ENCODE measurements around the gene TMEM63C.

Gene TMEM63C

DNA sequence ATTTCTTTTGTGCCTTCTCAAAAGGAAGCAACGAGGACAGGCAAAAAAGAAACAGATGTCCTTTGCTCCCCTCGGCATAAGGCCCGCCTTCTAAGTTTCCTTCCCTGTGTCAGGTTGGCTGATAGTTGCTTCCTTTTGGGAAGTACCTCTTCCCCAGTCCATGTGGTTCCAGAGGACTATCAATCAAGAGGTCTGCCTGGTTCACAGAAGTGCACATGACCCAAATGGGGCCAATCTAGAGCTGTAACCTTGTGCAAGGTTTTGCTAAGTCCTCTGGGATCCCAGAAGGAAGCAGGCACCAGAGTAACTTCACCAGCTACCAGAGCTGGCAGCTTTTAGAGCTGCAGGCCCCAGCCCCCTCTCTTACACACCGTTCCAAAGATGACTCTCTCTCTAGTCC lies 42.6 kb downstream of the TMEM63C start:
- no peak for DNase-seq (ENCODE audit: low spot score)

DNA sequence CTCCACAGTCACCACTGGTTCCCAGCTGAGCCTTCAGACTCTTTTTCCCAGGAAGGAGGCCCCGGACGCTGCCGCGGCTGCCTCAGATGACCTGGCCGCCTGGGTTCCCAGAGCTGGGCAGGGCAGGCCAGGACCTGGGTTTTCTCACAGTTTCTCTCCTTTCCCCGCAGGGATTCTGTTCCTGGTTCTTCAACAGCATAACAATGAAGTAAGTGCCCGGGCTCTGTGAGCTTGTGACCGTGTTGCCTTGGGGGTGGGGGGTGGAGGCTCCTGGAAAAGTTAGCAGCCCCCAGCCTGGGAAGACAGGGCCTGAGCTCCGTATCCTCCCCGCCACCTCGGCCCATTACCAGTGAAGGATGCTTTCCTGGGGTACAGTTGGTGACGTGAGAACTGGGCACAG lies 43.7 kb downstream of the TMEM63C start:
- DNase-seq (ENCODE audit: low spot score), result no peak

DNA sequence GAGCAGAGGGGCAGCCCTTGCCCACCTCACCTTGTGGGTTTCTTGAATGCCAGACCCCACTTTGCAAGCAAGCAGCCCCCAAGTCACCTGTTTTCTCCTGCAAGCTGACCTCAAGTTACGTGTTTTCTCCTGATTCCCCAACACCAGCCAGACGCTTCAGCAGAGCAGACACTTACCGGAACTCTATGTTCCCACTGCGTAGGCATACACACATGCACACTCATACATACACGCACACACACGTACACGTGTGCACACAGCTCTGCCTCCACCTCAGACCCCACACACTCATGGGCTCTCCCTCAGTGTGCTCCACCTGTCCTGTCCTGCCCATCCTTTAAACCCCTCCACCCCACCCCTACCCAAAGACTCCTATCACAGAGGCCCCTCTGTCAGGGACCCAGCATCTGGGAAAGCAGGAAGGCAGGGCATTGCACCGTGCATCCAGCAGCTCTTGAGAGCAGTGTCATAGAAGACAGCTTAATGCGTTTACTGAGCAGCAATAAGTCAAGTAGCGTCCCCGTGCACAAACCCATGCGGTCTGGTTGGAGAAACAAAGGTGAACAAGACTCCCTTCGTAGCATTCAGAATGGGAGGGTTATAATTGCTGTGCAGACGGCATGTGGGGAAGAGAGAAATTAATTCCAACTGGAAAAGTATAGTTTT lies 44.4 kb downstream of the TMEM63C start:
- DNase-seq (ENCODE audit: low spot score), result no peak

DNA sequence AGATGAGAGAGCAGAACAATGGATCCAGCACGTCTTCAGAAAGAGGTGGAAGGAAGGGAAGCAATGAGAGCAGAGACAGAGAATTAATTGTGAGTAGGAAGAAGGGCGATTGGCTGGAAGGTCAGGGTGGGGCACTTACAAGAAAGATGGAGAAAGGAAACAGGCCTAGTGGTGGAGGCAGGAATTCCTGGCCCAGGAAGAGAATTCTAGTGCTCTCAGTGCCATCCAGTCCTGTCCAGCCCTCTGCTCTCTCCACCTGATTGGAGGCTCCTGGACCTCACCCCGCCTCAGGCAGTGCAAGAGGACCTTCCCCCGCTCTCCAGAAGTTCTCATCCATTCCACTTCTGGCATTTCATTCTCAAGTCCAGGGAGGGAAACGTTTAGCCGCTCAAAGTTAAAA lies 46.5 kb downstream of the TMEM63C start:
- DNase-seq (ENCODE audit: low spot score), result no peak

DNA sequence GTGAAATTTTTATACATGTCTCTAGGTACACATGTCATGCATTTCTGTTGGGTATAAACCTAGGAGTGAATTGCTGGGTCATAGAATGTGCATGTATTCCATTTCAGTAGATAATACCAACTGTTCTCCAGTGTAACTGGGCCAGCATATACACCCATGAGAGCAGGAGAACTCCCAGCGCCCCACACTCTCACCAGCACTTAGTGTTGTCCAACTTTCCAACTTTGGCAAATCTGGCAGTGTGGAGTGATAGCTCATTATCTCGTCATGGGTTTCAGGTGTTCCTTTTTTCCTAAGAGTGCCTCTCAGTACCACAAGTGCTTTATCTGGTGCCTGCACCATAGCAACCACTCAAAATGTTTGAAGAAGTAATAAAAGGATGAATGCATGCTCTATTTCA lies 49.3 kb downstream of the TMEM63C start:
- DNase-seq (ENCODE audit: low spot score), result no peak

DNA sequence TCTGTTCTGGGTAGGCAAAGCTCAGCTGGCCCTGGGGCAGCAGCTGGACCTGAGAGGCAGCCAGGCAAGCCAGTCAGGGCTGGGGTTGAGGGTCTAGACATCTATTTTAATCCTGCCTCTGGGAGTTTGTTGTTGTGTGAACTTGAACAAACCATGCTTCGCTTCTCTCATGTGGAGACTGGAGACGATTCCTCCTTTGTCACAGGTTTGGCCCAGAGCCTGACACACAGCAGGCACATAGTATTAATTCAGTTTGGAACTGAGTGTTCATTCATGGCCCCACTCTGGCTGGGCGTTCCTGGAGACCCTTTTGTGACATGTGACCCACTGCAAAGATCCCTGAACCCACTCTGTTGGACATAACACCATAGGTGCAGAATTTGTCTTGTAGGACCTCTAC lies 50.1 kb downstream of the TMEM63C start:
- DNase-seq (ENCODE audit: low spot score), result no peak

DNA sequence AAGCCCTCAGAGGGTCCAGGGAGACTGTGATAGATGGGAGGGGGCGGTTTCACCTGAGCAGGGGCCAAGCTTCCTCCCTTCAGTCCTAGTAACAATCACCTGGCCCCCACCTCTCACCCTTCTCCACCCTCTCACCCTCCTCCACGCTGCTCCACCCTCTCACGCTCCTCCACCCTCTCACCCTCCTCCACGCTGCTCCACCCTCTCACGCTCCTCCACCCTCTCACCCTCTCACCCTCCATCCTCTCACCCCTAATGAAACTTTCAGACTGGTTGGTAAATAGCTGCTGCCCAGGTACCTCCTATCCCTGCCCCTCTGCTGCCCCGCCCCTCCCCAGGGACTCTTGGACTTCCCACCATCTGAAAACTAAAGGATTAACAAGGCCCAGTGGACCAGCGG lies 55.2 kb downstream of the TMEM63C start:
- DNase-seq (ENCODE audit: low spot score), result no peak

DNA sequence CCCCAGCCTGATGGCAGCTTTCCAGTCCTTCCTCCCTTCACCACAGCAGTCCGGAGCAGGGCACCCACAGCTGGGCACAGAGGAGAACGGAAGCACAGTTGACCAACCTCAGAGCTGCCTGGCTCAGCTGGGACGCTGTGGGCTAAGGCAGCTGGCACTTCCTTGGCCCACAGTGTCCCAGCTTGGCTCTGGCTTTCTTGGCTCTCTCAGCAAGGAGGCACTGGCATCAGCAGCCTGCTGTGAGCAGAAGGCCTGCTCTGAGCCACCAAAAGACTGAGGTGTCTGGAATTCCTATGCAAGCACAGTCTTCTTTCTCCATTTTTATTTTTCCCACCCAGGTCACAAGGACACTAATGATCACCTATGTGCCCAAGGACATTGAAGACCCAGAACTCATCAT lies 56.8 kb downstream of the TMEM63C start:
- DNase-seq (ENCODE audit: low spot score), result no peak

DNA sequence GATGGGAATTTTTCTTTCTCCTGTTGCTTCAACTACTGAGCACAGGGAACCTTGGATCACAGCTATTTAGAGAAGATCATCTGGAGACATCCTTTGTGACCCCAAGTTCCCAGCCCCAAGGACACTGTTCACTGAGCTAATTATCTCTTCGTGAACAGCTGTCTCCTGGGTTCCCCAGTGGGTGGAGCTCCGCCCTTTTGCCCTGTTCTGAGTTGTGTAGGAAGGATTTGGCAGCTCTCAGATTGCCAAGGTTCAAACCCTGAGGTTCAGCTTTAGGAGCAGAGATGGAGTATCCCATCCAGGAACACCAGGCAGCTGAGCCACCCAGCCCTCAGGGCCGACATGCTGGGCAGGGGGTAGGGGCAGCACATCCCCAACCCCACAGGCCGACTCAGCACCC lies 57.4 kb downstream of the TMEM63C start:
- no peak for DNase-seq (ENCODE audit: low spot score)

DNA sequence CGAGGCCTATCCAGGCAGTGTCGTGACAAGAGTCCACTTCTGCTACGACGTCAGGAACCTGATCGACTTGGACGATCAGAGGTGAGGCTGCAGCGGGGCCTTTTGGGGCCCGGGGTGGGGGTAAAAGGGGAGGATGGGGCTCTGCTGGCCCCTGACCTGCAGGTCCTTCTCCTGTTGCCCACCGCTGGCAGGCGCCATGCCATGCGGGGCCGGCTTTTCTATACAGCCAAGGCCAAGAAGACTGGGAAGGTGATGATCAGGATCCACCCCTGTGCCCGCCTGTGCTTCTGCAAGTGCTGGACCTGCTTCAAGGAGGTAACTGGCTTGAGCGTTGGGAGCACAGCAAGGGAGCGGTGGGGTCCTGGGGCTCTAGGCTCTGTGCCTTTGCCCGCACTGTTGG lies 57.8 kb downstream of the TMEM63C start:
- DNase-seq (ENCODE audit: low spot score), result no peak

DNA sequence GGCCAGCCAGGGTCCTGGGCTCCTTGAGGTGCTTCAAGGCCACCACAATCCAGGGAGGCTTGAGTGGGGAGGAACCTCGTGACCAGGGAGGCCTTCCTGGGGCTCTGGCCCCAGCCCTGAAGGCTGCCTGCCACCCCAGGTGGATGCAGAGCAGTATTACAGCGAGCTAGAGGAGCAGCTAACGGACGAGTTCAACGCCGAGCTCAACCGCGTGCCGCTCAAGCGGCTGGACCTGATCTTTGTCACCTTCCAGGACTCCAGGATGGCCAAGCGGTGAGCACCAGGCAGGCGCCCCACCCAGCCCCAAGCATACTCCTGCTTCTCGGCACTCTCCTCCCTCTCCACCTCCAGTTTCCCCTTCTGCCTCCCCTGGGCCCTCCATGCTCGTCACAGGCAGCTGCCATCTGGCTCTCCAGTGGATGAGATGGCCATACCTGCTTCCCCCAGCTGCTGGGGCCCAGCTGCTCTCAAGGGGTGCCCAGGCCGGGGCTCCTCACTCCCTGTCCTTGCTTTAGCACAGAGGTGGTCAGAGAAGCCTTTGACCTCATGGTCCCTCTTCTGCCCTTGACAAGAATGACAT lies 58.8 kb downstream of the TMEM63C start:
- no peak for DNase-seq (ENCODE audit: low spot score)

DNA sequence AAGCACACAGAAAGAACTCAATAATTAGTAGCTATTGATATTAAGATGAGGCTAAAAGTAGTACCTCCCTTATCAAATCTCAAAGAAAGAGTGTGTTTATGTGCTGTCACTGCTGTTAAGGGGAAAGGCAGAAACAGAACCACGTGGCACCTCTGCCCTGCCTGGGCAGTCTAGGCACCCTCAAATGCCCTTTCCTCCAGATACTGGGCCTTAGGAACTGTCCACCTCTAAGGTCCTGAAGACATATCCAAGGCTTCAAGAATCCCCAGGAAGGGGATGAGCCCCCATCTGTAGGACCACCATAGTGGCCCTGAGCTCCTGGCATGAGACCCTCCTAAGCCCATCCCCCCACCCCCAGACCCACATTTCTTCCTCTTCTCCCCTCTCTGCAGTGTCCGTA lies 60.4 kb downstream of the TMEM63C start:
- no peak for DNase-seq (ENCODE audit: low spot score)

DNA sequence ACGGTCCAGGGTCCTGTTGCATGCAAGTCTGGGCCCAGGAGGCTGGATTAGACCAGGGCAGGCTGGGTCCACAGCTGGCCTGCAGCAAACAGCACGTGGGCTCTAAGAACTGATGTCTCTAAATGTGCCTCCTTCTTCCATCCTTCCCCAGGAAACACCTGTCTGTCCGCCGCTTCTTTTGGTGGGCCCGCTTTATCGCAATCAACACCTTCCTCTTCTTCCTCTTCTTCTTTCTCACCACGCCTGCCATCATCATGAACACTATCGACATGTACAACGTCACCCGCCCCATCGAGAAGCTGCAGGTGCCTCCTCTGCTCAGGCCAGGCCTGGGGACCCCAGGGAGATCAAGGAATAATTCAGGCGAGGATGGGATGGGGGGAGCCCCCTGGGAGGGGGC lies 61.2 kb downstream of the TMEM63C start:
- no peak for DNase-seq (ENCODE audit: low spot score)

DNA sequence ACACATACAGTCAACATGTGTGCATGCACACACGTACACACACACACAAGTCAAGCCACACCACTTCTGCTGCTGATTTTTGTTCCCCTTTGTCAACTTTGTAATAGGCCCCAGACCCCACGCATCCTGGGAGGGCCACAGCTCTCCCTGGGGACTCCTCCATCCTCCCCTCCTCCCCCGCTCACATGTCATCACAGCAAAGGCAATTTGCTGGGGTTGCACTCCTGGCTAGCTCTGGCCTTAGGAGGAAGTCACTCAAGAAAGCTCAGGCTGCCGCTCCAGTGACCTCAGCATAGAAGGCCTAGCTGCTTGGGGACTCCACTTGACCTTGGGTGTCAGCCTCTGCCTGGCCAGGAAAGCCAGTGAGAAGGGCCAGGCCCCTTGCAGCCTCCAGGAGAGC lies 62.3 kb downstream of the TMEM63C start:
- DNase-seq (ENCODE audit: low spot score), result no peak

DNA sequence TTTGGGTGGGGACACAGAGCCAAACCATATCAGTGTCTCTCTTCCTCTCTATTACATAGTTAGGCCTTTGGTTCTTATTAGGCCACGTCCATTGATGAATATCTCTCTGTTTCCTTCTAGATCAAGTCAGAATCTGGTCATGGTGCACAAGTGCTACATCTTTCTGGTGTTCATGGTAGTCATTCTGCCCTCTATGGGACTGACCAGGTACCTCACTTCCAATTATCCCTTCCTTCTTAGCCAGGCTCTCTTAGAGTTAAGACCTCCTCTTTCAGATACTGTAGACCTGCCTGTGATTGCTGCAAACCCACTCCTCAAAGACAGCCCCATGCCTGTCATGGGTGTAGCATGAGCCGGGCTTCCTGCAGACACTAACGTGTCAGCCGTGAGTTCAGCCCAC lies 64.2 kb downstream of the TMEM63C start:
- DNase-seq (ENCODE audit: low spot score), result no peak

DNA sequence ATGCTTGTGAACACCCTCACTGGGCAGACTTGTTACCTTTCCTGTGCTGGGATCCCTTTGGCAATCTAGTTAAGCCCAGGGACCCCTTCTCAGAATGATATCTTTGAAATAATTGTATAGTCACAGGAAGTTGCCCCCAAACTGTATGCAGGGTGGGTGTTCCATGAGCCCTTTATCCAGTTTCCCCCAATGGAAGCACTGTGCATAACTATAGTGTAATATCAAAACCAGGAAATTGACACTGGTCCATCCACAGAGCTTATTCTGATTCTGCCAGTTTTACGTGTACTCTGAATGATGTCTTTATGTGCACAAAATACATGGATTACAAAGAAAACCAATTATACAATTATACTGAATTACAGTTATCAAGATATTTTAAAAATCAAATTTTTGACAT lies 65.2 kb downstream of the TMEM63C start:
- no peak for DNase-seq (ENCODE audit: low spot score)

DNA sequence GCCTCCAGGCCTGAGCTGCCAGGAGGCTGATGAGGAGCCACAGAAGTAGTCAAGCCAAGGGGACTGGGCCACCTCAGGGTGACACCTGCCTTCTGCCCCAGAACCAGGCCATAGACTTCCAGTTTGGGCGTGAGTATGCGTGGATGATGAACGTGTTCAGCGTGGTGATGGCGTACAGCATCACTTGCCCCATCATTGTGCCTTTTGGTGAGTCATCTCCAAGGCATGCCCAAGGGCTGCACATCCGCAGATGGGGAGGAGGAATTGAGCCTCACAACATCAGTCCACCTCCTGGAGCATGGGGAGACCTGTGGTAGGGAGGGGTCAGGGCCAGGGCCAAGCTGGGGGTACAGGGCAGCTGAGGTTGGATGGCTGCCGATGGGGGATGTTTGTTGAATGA lies 67.1 kb downstream of the TMEM63C start:
- no peak for DNase-seq (ENCODE audit: low spot score)

DNA sequence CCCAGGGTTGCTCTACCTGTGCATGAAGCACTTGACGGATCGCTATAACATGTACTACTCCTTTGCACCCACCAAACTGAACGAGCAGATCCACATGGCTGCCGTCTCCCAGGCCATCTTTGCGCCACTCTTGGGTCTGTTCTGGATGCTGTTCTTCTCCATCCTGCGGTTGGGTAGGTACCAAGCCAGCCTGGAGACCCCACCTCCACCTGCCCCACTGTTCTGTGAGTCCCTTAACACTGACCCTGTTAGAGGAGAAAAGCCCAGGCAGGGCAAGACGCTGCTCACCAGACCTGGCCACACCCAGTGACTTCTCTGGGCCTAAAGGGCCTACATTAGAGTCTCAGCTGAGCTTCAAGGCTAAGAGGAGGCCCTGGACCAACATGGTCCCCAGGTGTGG lies 67.7 kb downstream of the TMEM63C start:
- DNase-seq (ENCODE audit: low spot score), result no peak

DNA sequence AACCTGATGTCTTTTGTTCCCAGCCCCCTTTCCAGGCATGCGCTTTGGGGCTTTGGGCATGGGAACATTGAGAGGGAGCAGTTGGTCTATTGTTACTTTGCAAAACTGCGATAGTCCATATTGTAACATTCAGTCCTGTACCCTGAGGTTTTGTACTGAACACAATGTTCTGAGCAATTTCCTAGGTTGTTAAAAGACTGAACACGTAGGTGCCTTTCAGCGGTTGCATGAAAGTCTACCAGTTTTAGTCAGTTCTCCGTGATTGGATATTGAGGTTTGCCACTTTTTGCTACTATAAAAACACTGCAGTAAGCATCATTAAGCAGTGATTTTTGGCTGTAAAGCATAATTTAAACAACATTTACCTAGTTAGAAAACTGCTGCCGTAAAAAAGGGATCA lies 69.3 kb downstream of the TMEM63C start:
- DNase-seq (ENCODE audit: low spot score), result no peak

DNA sequence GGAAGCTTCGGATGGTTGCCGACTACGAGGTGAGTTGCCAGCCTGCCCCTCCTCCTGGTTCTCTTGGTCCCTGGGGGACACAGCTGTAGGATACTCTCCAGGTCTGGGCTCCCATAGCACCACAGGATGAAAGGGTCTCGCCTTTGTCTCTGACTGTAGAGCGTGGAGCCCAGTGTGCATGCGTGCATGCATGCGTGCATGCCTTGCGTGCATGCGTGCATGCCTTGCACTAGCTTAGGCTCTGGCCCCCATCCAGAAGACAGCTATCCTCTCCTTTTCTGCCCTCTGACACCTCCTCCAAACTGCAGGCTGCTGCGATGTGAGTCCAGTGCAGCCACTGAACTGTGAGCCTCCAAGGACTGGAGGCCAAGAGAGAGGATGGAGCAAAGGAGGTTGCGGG lies 70.3 kb downstream of the TMEM63C start:
- no peak for DNase-seq (ENCODE audit: low spot score)

DNA sequence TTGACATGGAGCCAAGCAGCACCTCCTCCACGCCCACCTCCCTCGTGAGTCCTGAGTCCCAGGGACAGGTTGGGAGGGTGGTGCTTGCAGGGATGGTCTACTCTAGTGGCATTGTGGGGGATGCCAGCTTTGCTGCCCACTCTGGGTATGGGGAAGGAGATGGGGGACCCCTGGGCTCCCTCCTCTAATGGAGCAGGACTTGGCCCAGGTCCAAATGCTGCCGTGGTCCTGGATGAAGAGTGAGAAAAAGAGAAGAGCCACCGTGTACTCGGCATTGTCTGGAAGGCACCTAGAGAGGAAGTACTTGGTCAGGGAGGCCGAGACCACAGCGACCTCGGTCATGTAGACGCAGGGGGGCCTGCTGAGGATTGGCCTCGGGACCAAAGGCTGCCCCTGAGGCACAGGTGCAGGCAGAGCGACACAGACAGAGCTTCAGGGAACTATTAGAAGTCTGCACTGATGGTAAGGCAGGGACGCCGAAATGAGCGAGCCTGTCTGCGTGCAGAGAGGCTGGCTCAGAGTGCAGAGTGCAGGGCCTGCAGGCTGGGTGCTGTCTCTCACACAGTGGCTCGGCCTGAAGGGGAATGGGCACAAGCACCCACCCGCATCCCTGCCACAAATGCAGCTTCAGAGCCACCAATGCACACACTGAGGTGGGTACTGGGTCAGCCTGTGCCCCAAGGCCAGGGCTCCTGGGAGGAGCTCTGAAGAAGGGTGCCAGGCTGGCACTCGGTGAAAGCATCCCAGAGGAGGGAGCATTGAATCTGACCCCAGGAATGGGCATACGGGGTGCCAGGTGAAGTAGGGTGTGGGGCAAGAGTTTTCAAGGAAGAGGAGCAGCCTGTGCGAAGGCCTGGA lies 72.0 kb downstream of the TMEM63C start:
- DNase-seq (ENCODE audit: low spot score), result no peak

DNA sequence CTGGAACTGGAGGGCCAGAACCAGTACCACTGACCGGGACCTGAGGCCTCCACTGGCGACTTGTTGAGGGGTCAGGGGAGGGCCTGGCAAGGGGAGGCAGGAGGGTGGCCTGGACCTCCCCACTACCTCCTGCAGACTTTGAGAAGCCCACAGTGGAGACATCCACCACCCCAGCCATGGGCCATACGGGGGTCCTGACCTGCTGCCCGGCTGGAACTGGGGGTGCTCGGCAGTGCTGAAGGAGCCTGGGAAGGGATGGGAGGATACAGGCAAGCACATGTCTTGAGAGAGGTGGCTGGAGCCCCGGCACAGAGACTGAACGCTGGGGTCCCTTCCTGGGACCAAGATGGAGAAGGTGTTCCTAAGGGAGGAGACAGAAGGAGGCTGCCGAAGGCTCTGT lies 75.1 kb downstream of the TMEM63C start:
- DNase-seq (ENCODE audit: low spot score), result no peak

DNA sequence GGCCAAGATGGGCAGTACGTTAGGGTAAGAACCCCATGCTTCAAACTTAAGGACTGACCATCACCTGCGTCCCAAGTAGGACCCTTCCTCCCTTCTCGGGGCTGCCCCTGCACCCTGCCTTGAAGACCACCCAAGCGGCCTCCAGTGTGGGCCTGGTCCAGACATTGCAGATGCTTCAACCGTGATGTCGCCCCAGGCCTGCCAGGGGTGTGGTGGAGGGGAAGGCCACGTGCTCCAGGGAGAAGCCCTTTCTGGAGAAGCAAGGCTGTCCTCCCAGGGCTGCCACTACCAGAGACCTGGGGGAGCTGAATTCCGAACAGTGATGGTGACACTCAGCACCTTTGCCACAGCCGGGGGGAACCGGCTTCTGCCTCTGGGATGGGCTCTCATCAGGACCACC lies 76.1 kb downstream of the TMEM63C start:
- no peak for DNase-seq (ENCODE audit: low spot score)

DNA sequence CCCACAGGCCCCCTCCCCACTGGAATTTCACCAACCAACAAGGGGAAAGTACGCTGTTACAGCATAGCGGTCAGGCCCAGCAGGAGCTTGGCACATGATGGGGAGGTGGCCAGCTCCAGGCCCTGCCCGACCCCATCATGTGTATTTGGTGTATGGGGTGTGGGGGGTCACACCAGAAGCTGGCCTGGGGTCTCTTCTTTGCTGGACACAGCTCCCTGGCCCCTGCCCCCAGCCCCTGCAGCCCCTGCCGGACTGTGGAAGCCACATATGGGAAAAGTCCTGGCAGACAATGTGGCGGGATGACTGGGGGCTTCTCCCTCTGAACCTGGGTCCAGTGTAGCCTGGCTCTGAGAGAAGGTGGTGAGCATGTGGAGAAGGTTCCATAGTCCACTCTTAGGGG lies 77.0 kb downstream of the TMEM63C start:
- no peak for DNase-seq (ENCODE audit: low spot score)

All from CD4-positive, alpha-beta T cell treated with Interleukin-6 at 100 ng/mL for 8 hours (primary cell).